CD4-positive, alpha-beta T cell treated with Interleukin-6 for 4 hours (primary cell): ENCODE data around the gene AADACL4.
A peak's percentile ranks its signal among the peaks of the same experiment; 100 is the strongest.
"Not testable (repeated sequence)": the region's sequence is repeated elsewhere in the genome, so short reads cannot be mapped to it uniquely, and the experiment has no call there.

ENCODE experiments used
- DNase-seq: peaks from one replicate; pipeline ENCODE4 v3.0.0-alpha.2; 2020; ENCODE audit warnings: mixed read lengths

The AADACL4 gene

DNA sequence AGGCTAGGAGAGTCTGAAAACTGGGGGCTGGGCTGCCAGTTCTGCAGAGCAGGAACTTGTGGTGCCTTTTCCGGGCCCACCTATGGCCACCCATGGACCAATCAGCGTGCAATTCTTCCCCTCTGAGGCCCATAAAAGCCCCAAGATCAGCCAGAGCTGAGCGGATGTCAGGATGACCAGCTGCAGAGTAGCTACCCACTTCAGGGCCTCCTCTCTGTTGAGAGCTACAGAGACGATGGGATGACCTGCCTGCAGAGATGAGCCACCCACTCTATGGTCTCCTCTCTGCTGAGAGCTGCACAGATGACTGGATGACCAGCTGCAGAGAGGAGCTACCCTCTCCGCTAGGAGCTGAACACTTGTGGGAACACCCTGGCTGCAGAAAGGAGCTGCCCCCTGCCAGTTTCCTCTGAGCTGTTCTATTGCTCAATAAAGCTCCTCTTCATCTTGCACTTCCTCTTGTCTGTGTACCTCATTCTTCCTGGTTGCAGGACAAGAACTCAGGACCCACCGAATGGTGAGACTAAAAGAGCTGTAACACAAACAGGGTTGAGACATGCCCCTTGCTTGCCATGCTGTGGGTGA, 12.8 kb upstream of the AADACL4 start:
- no peak for DNase-seq

DNA sequence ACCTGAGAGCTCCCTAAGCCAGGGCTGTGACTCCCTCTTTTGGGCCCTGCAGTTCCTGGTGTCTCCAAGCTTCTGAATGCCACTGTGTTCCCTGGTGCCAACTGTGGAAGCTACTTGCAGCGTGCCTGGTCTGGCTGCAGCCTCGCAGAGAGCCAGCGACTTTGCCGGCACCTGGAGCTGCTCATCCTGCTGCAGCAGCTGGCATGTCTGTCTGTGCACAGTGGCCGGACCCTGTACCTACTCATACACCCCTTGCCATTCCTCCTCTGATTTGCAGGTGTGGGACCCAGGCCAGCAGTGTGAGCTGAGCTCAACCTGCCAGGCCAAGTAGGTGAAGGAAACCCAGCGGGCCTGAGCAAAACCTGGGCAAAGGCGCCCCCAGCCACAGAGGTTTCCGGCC, 12.3 kb upstream of the AADACL4 start:
- DNase-seq, result no peak

DNA sequence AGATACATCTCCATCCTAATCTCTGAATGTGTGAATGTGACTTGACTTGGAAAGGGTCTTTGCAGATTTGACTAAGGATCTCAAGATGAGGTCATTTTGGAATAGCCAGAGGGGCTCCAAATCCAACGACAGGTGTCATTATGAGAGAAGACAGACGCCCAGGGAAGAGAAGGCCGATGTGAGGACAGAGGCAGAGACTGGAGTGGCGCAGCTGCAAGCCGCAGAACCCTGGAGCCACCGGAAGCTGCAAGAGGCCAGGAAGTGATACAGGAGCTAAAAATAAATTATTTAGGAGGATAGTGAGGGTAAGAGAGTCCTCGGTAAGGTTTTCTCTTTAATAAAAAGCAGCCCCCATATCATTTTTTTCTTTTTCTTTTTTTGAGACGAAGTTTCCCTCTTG, 9.7 kb upstream of the AADACL4 start:
- DNase-seq, result no peak

DNA sequence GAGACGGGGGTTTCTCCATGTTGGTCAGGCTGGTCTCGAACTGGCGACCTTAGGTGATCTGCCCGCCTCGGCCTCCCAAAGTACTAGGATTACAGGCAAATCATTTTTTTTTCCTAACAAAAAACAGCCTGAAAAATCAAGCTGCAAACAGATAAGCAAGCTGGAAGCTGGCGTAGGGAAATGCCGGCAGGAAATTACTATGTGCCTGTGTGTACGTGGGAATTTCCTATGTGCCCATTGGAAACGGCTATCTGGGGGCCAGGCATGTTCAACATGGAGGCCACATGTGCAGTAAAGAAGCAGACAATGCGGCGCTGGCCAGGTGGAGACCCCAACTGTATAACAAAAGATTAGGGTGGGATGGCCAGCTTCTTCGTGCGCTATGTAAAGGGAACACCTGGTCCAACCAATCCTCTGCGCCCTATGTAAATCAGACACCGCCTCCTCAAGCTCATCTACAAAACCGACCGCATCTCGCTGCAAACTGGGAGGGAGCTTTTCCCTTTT, 9.1 kb upstream of the AADACL4 start:
- no peak for DNase-seq

DNA sequence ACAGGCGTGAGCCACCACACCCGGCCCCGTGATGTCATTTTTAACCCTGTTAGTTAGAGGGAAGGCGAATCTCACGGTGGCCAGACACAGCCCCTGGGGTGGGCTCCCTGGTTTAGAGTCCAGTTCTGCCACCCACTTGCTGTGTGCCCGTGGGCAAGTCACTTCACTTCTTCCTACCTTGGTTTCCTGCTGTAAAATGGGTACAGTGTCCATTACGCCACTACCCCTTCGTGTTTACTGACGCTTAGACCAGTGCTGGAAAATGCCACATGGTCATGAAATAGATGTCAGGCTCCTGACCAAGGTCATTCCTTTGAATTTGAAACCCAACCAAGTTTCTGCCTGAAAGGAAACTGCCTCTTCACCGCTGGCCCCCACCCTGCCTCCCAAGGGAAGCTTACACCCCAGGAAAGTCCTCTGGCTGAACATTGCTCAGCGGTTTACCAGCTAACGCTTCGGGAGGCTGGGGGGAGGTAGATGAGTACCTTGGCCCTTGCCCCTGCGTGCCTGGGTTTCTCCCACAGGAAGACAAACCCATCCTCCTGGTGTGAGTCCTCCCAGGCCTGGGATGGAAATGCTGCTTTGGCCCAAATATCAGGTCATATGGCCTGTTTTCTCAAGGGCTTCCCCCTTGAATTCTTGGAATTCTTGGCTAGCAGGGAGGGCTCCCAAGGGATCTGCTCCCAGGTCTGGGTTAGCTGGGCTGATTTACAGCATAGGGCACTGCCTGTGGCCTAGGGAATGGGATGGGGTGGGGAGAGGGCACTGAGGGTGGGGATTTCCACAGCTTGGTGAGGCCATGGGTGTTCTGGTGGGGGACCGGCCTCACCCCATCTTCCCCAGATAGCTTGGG, 7.6 kb upstream of the AADACL4 start:
- no peak for DNase-seq

DNA sequence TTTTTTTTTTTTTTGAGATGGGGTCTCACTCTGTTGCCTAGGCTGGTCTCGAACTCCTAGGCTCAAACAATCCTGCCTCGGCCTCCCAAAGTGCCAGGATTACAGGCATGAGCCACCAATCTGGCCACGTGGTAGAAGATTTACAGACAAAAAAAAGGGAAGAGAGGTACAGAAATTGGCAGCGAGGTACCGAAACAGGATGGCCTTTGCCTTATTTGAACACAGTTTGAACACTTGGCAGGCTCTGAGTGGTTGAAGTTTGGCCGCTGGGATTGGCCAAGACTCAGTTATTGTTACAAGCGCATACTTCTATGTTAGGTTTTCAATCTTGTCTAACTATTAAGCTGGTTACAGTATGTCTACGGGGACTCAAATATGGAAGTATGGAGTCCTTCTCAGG, 6.2 kb upstream of the AADACL4 start:
- DNase-seq, result no peak

DNA sequence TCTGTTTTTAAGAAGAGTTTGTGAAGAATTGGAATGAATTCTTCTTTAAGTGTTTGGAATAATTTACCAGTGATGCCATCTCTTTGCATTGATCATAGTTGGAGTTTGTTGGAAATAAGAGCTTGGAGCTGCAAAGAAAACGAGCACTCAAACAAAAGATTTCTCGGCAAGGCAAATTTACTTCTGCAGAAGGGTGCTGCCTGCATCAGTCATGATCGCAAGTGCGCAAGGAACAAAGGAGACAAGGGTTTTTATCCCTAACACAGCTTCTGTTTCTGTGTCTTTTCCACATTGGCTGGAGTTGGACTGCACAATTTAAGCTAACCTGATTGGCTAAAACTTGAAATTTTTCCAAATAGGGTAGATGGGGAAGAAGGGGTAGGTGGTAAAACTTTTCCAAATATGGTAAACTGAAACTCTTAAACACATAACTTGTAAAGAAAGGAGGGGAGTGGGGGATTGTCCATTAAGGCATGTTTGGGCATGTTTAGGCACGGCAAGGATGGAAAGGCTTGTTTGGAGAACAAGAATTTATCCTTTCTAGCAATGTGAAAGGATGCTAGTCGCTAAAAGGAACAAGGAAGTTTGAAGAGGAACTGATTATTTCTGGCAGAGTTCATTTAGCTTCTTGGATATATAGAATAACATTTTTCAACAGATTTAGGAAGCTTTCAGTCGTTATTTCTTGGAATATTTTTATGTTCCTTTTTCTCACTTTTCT, 3.5 kb upstream of the AADACL4 start:
- DNase-seq, result no peak

DNA sequence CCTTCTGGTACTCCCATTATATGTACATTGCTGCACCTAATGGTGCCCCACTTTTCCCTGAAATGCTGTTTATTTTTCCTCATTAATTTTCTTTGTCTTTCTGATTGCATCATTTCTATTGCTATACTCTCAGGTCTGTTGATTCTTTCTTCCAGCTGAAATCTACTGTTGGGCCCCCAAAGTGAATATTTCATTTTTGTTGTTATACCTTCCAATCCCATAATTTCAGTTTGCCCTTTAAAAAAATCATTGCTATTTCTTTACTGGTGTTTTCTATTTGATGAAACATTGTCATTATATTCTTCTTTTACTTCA, 3.0 kb upstream of the AADACL4 start:
- DNase-seq, result no peak

DNA sequence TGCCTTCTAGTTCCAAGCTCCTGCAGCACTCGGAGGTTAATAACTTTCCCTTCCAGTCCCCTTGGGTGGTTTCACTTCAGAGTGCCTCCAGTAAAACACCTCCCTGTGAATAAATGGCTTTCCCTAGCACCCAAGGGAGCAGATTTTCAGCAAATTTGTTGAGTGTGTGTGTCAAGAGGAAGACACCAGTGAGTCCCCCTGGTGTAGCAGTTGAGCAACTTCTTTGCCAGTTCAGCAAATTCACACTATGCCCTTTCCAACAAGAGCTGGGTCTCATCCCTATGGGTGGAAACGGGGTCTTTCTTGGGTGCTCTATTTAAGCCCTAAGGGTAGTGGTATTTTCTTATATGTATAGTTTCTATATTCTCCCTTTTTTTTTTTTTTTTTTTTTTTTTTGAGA, 806 bp upstream of the AADACL4 start:
- DNase-seq, result no peak

DNA sequence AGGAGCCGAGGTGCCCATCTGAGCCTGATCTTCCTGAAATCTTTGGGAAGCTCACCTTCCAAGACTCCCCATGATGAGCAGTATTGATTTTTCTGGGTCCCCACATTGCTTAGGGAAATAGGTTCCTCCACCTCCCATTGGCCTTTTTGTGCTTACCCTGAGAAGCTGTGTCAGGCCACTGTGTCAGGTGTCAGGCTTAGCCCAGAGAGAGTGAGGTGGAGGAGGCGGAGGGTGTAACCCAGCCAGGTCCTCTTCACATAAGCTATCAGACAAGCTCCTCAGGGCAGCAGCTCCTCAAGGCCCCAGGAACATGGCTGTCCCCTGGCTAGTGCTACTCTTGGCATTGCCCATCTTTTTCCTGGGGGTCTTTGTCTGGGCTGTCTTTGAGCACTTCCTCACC, 352 bp downstream of the AADACL4 start:
- no peak for DNase-seq

DNA sequence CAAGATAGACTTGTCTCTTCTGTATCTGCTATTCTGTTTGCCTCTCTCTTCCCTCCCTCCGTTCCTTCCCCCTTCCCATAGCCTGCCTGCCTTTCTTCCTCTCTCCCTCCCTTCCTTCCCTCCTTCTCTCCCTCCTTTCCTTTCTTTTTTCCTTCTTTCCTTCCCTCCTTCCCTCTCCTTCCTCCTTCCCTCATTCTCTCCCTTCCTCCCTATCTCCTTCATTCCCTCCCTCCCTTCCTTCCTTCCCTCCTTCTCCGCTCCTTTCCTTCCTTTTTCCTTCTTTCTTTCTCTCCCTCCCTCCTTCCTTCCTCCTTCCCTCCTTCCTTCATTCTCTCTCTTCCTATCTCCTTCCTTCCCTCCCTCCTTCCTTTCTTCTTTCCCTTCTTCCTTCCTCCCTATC, 944 bp downstream of the AADACL4 start:
- no peak for DNase-seq

DNA sequence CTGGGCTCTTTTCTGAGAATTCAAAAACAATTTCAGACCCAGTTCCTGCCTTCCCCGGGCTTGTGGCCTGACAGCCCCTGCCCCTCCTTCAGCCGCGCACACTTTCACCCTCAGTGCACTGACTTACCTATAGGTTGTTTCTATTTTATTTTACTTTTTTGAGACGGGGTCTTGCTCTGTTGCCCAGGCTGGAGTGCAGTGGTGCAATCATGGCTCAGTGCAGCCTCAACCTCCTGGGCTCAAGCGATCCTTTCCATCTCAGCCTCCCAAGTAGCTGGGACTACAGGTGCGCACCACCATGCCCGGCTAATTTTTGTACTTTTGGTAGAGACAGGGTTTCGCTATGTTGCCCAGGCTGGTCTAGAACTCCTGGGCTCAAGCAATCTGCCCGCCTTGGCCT, 1.5 kb downstream of the AADACL4 start:
- not testable (repeated sequence) for DNase-seq

DNA sequence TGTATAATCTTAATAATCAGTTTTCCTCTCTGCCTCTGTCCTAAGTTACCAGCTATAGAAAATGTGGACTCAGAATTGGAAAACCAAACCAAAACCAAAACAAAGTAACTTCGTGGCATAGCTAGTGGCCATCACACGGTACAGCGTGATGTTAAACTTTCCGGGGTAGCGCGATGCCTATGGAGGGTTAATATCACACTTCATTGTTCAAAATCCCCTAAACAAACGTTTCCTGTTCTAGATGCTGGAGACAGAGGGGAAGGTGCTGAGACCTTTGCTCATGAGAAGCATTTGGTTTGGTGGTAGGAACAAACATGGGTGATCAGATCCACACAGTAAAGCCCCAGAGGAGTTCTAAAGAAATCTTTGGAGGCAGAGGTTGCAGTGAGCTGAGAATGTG, 4.9 kb downstream of the AADACL4 start:
- DNase-seq, result no peak

DNA sequence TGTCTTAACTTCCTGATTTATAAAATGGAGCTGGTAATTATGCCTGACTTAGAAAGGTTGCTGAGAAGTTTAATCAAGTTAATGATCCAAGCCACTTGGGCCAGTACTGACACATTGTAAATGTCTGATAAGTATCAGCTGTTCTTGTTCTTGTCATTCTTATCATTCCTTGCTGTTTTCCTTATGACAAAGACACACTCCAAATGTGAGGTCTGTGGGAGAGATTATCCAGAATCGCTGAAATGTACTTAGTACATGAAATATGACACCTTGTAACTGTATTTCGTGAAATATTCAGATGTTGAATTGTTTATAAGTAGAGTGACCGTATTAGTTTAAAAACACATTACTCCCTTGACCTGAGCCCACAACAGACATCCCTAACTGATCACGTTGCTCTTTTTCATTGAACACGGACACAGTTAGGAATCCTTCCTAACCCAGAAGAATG, 6.1 kb downstream of the AADACL4 start:
- DNase-seq, result no peak

DNA sequence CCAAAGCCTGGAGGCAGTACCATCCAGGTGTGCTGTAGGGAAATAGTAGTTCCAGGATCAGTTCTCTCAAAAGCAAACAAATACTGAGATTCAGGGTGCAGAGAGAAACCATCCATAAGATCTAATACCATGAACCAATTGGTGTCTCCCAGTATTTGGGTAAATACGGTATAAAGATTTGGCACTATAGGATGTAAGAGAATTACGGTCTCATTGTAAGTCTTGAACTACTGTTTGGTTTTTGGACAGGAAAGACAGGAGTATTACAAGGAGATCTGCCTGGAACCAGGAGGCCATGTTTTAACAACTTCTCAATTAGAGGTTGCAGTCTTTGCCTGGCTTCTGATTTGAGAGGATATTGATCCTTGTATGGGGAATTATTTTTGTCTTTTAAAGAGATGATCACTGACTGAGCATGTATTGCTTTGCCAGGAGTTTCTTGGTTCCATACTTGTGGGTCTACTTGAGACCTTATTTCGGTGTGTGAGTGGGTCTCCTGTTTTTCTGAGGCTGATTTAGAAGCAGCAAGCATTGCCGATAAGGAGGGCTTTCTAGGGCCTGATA, 10.2 kb downstream of the AADACL4 start:
- no peak for DNase-seq

DNA sequence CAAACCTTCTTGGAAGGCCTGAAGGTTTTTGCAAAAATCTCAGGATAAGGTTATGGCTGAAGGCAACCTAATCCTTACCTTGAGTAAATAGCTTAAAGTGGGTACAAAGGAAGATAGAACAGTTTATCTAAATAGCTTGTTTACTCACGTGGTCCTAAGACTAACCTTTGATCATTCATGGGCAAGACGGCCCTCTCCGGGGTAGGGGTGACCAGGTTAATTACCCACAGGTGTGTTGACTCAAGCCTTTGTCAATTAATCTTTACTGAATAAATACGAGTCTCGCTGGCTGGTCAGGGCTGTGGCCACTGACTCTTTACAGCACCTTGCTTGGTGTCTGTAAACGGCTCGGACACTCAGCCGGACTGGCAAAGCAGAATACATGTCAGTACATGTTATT, 10.8 kb downstream of the AADACL4 start:
- DNase-seq, result no peak

DNA sequence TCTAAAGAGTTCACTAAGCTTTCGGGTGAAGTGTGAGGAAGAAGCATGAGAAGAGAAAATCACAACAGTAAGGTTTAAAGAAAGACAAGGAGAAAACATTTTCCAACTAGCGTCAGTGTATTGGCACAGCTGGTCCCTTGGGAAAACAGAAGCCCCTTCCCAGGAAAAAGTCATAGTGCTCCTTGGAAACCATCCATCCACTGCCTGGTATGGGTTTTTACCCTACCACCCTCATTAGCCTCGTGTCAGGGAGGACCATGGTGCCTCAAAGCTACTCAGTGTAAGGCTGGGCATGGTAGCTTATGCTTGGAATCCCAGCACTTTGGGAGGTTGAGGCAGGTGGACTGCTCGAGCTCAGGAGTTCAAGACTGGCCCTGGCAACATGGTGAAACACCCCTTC, 12.7 kb downstream of the AADACL4 start:
- DNase-seq, result no peak

DNA sequence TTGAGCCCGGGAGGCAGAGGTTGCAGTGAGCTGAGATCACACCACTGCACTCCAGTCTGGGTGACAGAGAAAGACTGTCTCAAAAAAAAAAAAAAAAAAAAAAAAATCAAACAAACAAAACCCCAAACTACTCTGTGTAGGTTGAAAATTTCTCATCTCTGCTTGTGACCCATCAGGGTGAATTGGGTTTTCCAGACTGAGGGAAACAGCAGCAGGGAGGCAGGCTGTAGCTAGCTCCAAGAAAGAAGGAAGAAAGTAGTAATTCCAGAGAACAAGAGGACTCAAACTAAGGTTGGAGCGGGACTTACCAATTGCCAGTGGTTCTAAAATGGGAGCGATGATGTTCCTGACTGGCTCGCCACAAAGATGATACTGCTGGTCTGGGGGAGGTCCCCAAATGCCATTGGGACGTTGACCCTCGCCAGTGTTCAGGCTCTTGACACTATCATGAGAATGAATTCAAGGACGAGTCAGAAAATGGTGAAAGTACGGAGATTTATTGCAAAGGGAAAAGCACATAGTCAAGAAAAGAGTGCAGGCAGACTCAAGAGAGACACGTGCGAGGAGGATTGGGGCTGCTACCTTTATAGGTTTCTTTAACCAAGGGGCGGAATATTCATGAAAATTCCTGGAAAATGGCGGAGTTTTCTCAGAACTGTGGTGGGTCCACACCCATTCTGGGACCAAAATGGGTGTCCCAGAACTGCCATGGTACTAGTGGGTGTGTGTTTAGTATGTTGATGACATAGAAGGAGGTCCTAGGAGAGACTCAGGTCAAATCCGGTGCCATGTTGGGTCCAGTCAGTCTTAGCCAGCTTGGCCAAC, 13.4 kb downstream of the AADACL4 start:
- DNase-seq, result no peak

DNA sequence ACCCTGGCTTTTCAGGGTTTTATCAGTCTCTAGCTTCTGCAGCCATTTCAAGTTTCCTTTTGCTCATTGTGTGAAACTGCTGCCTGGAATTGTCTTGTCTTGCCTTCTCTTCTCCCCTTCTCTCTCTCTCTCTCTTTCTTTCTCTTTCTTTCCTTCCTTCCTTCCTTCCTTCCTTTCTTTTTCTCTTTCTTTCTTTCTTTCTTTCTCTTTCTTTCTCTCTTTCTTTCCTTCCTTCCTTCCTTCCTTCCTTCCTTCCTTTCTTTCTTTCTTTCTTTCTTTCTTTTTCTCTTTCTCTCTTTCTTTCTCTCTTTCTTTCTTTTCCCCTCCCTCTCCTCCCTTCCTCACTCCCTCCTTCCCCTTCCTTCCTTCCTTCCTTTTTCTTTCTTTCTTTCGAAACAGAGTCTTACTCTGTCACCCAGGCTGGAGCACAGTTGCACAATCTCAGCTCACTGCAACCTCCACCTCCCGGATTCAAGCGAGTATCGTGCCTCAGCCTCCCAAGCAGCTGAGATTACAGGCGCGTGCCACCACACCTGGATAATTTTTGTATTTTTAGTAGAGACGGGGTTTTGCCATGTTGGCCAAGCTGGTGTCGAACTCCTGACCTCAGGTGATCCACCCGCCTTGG, 14.1 kb downstream of the AADACL4 start:
- not testable (repeated sequence) for DNase-seq

DNA sequence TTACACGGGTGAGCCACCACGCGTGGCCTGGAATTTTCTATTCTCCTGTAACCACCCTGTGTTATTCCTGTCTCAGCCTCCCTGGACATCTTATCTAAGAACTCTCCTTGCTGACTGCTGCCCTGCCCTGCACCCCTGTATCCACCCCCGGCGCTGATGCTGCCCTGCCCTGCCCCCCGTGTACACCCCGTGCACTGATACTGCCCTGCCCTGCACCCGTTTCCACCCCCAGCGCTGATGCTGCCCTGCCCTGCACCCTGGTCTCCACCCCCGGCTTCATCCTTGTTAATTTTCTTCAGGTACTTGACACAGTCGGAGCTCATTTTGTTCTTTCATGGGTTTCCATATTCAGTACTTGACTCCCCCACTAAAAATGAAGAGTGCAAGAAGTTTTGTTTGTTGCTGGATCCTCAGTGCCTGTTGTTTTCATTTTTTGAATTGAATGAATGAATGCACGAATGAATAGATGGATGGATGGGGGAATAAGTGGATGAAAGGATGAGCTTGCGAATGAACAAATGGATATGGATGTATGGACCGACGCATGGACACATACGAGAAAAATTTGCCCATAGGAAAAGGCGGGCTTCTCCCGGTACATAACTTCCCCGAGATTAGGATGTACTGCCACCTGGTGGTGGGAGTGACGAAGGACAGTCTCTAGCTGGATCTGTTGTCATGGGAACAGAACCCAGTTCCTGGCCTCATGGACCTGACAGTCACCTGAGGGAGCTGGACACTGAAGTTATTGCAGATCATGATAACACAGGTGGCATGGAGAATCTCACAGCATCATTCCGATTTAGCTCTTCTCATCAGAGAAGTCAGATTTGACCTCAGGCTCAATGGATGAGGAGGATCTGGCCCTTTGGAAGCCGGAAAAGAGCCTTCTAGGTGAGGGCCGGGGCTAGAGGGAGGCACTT, 14.9 kb downstream of the AADACL4 start:
- DNase-seq, result peak; percentile 79

DNA sequence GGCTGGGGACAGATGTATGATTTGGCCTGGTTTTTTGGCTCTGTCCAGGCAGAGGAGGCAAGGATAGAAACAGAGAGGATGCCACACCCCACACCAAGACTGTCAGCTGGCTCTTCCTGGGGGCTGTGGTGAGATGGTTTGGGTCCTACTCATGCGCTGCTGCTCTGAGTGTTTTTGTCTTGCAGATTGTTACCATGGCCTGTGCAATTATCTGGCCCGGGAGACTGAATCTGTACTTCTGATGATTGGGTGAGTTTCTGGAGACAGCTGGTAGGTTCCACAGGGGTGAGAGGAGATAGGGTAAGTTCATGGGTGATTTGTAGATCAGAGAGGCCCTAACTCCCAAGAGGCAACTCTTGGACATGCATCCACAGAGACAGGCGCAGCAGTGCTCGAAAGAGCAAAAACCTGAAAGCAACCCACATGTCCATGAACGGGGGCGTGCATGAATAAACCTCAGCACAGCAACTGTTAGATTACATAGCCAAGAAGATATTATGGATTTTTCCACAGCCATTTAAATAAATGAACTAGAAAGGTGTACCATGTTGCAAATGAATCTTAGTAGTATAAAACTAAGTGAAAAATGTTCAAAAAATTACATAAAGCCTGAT, 17.8 kb downstream of the AADACL4 start:
- no peak for DNase-seq
